NCI-H2227 treated with DMSO at 0.1 percent for 48 hours (cell line): ENCODE measurements around the gene BARX1.
A peak's percentile ranks its signal among the peaks of the same experiment; 100 is the strongest.
"Not testable (repeated sequence)": the region's sequence is repeated elsewhere in the genome, so short reads cannot be mapped to it uniquely, and the experiment has no call there.

ENCODE experiments used
- DNase-seq: peaks from one replicate; lab custom pipeline; 2025; lab: John Stamatoyannopoulos, UW

The BARX1 gene

DNA sequence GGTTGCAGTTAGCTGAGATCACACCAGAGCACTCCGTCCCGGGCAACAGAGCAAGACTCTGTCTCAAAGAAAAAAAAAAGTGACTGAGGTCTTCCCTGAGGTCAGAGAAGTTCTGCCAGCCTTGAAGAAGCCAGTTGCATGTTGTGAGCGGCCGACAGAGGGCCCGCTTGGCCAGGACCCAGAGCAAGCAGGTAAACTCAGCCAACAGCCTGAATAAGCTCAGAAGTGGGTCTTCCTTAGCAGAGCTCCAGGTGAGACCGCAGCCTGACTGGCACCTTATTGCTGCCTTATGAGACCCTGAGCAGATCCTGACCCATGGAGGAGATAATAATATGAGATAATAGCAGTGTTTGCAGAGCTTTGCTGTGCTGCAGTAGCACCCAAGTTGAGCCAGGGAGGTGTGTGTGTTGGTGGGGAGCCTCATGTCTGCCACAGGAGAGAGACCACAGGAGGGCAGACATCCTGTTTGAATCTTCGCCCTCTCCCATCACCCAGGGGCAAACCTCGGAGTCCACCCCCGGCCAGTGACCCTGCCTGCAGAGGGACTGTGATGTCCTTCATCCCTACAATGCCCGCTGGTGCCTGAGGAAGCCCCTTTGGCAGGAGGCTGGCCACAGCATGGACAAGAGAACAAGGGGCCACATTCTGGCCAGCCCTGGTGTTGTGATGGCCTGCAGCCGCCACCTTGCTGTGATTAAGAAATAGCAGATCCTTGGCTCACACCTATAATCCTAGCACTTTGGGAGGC lies 10.8 kb upstream of the BARX1 start:
- DNase-seq, result no peak

- DNase-seq, result no peak
Measured at GRCh38 chr9:93964685-93965084, 9.5 kb upstream of the BARX1 start.

DNA sequence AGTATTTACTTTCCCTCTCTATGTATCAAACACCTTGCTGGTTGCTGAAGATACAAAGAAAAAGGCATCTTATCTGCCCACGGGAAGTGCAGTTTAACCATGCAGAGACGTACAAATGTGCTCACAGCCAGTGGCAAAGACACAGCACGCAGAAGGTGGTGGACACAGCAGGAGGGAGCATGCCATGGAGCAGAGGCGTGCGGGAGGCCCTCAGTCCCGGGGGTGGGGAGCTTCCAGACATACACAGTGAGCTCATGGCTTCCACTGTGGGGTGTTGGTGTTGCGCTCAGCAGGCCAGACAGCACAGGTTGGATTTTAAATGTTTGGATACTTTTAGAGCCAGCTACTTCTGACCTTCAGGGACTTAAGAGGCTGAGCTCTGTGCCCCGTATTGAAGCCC lies 8.8 kb upstream of the BARX1 start:
- no peak for DNase-seq

- DNase-seq, result not testable (repeated sequence)
Measured at GRCh38 chr9:93963489-93963888, 8.3 kb upstream of the BARX1 start.

- peak; percentile 61 for DNase-seq
Measured at GRCh38 chr9:93962561-93963440, 7.6 kb upstream of the BARX1 start.

GRCh38 chr9:93962017-93962416 lies 6.9 kb upstream of the BARX1 start:
- no peak for DNase-seq

DNA sequence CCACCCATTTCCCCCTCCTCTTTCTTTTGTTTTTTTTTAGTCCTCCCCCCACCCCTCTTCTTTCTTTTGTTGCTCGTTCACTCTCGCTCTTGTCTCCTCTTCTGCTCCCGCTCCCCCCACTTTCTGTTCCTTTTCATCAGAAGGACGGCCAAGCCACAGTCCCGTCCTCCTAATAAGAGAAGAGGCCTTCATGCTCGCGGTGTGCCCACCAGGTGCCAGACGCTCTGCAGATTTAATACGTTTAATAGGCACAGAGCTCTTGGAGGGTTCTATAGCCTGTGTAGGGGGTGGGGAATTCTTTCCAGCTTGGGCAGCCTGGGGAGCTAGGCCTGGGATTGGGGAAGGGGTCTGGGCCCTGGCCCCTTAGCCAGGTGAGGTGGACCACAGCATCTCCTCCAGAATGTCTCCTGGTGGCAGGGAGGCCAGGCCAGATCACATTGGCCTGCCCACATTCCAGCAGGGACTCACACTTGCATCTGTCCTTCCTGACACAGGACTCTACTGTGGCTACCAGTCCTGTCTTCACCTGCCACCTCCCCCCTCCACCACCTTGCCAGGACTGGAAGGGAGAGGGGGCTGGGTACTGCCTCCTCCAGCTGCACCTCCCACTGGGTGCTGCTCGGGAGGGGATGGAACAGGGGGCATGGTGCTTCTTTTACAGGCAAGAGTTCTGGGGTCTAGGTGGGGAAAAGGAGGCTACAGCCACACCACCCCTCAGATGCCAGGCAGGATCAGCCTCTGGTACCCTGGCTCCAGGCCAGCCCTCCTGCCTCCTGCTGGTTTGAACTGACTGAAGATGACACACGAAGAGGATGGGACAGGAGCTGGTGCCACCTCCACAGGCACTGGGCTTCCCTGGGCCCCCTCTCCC lies 6.1 kb upstream of the BARX1 start:
- no peak for DNase-seq

DNA sequence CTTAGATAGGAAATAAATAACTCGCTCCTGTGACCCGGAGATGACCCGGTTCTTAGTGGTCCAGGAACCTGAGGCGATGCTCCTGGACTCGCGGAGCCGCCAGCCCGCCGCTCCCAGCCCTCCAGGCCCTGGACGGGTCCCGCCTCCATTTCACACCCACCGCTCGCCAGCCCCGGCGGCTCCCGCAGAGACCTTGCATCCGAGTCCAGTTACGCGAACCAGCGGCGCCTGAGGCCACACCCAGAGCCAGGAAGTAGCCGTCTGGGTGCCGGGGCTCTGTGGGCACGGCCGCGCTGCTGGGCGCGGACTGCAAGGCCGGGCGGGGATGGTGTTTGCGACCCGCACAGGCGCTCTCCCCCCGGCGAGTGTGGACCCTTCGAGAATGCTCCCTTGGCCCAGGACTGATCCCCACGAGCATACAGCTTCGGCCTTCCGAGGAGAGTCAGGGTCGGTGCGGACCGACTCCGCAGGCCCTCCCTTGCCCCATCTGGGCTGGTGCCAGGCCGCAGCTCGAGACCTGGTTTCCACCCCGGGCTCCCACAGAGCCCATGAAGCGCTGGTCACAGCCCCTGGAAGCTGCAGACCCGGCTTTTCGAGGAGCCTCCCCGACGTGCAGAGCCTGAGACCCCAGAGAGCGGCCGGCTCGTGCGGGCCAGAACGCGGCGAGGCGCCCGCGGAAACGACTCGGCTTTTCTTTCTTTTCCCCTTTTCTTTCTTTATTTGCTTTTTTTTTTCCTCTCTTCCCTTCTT lies 5.2 kb upstream of the BARX1 start:
- no peak for DNase-seq

DNA sequence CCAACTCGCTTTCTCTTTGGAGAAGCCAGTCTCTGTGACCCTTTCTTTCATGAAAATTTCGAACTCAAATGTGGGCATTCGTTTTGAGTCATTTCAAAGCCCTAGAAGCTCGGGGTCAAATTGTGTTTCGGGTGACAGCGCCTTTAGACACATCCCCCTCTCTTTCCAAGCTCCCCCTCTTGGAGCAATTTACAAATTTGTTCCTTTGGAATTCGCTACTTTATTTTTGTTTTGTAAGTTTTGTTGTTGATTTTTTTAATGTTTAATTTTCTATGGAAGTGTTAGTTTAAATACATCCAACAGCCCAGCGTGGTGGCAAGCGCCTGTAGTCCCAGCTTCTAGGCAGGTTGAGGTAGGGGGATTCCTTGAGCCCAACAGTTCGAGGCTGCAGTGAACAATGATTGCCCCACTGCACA lies 4.6 kb upstream of the BARX1 start:
- no peak for DNase-seq

DNA sequence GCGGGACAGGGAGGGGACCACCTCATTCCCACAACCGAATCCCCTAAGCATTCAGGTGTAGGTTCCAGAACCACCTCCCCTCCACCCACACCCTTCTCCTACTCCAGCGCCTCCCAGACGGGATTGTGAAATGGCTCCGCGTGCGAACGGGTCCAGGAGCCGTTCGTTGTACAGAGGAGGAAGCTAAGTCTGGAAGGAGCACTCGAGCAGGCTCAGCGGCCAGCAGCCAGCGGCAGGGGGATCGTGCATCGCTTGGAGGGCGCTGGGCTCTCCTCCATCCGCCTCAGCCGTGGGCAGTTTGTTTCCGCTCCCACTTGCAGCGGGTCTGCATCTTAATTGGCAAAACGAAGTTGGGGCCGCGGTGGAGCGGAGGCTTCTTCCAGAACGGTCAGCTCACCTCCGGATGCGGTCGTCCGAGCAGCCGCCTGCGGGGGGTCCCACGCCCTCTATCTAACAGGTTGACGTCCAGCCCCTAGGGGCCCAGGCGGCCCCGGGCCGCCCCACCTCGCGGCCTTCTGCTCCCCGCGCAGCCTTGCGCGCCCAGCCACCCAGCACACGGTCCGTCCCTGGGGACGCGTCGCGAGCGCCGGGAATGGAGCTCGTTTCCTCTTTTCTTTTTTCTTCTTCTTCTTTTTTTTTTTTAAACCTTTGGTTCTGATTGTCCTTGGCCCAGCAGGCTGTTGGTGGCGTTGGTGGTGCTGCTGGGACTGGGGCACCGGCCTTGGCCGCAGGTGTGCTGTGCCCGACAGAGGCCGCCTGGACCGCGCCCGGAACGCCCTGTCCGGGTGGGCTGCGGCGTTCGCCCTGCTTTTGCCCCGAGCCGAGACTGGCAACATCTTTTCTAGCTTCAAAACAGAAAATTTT lies 3.9 kb upstream of the BARX1 start:
- no peak for DNase-seq

DNA sequence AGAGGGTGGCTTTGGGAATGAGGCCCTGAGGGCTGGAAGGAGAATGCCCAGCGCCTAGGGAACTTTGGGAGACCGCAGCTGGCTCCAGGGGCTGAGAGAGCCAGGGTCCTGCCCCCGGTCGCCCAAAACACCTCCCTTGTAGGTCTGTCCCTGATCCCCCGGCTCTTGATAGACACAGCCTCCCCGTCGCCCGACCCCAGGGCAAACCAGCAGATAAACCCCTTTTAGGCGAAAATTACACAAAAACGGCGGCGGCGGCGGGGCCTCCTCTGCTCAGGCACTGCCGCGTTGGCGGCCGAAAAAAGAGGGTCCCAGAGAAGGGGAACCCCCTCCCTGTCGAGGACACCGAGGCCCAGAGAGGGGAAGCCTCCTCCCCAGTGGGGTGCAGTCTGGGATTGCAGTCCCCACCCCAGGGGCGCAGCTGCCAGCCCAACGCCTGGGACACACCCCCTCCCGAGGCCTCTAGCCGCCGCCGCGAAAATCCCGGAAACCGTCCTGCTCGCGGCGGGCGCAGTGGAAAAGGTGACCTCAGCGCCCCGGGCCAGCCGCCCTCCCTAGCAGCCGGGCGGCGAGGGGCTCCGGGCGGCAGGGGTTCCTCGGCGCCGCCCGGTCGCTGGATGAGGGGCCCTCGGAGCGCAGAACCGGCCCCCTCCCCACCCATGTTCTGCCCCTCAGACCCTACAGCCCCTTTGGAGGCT lies 3.1 kb upstream of the BARX1 start:
- DNase-seq, result no peak

GRCh38 chr9:93955981-93956784 lies 1.0 kb upstream of the BARX1 start:
- no peak for DNase-seq

GRCh38 chr9:93954434-93955061 lies 607 bp downstream of the BARX1 start:
- DNase-seq, result no peak

DNA sequence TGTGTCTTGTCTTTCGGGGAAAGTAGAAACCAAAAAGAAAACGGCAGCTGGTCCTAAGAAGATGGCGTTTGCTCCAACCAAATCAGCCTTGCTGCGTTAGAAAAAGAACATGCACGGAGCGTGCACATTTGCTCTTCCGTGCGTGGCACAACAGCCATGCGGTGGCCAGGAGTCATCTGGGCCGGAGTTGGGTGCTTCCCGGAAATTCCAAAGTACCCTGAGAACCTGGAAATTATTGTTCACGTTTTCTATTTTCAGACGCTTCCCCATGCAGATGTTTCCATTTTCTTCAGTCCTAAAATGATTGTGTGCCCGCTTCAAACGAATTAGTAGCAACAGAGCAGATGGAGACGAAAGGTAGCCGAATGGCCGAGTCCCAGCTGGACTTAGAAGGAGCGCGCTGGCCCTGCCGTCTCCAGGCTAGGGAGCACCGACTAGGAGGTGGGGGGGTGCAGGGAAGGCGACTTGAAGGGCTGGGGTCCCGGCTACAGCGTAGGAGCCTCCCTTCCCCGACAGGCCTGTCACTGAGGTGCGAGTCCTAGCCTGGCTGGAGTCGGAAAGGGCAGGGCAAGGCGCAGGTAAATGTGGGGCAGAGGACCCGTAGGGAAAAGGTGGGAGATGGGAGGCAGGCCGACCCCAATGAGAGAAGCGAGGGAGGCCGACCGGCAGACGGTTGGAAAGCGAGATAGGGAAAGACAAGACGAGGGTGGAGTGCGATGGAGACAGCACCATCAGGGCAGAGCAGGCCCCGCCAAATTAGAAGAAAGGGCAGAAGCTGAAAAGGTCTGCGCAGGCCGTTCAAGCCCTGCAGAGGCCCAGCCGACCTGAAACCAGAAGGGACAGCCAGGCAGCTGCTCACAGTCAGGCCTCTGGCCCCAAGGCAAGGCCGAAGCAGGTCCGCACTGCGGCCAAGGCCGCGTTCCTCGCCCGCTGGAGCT lies 1.4 kb downstream of the BARX1 start:
- DNase-seq, result no peak

DNA sequence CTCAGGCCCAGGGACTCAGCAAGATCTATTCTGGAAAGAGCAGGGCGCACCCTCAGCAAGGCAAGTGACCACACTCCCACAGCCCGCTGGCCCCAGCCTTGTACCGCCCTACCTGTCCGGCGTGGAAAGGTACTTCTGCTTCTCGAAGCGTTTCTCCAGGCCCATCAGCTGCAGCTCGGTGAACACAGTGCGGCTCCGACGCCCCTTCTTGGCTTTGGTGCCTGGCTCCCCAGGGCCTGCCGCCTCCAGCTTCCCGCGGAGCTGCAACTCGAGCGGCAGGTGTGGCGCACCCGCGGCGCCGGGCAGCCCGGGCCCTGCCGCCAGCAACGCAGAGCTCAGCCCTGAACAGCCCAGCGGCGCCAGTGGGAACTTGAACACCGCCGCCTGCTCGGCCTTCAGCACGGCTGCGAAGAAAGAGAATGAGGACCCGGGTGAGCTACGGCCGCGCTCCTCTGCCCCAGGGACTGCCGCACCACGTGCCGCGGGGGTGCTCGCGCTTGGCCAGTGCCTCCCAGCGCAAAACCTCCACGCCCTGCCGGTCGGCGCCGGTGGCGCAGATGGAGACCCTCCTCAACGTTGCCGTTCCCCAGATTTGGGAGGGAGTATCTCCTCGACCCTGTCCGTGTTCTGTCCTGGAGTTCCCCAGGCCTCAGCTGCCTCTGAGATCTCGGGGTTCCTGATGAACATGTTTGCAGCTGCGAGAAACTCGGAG lies 2.2 kb downstream of the BARX1 start:
- DNase-seq, result no peak

- DNase-seq, result no peak
Measured at GRCh38 chr9:93952119-93952783, 2.9 kb downstream of the BARX1 start.
